H9 (cell line): ENCODE measurements around the gene TSPAN31. TPM values are rescaled to one million over a fixed set of nuclear protein-coding genes. Genes with fewer than 3 reads are reported as not detected.

Experiments
- DNase-seq: peaks from one replicate; pipeline ENCODE4 v3.0.0-alpha.2; 2017
- H2AFZ ChIP-seq: one replicate; pipeline ENCODE4 v1.6.1; 2013; ENCODE audit warnings: mild to moderate bottlenecking, low read length, control low read depth, moderate library complexity
- H2AK5ac ChIP-seq: 2 replicates; pipeline ENCODE4 v1.6.1; 2013; ENCODE audit warnings: low read length, control low read depth, mixed read lengths; ENCODE audit not compliant: insufficient read length
- H2BK120ac ChIP-seq: one replicate; pipeline ENCODE4 v1.6.1; 2013; ENCODE audit warnings: low read depth, mild to moderate bottlenecking, low read length, control low read depth, inconsistent platforms; ENCODE audit not compliant: poor library complexity, severe bottlenecking
- H2BK12ac ChIP-seq: 2 replicates; pipeline ENCODE4 v1.6.1; 2013; ENCODE audit warnings: low read length, control low read depth, mixed read lengths, low read depth; ENCODE audit not compliant: insufficient read length
- H2BK15ac ChIP-seq: 2 replicates; pipeline ENCODE4 v1.6.1; 2013; ENCODE audit warnings: low read depth, low read length, control low read depth
- H2BK20ac ChIP-seq: one replicate; pipeline ENCODE4 v1.6.1; 2013; ENCODE audit warnings: low read depth, mild to moderate bottlenecking, low read length, control low read depth, inconsistent platforms; ENCODE audit not compliant: poor library complexity, severe bottlenecking
- H2BK5ac ChIP-seq: 2 replicates; pipeline ENCODE4 v1.6.1; 2013; ENCODE audit warnings: low read length, control low read depth, mixed read lengths; ENCODE audit not compliant: insufficient read length
- H3K14ac ChIP-seq: 2 replicates; pipeline ENCODE4 v1.6.1; 2013; ENCODE audit warnings: low read length, control low read depth; ENCODE audit not compliant: insufficient read depth
- H3K18ac ChIP-seq: 2 replicates; pipeline ENCODE4 v1.6.1; 2013; ENCODE audit warnings: low read depth, mild to moderate bottlenecking, mixed read lengths, low read length, control low read depth; ENCODE audit not compliant: insufficient read length
- H3K23ac ChIP-seq: 2 replicates; pipeline ENCODE4 v1.6.1; 2013; ENCODE audit warnings: low read length, control low read depth, mixed read lengths, low read depth; ENCODE audit not compliant: insufficient read length
- H3K23me2 ChIP-seq: 2 replicates; pipeline ENCODE4 v1.6.1; 2013; ENCODE audit warnings: low read depth, mild to moderate bottlenecking, mixed read lengths, low read length, control low read depth; ENCODE audit not compliant: insufficient read length, poor library complexity, severe bottlenecking
- H3K27ac ChIP-seq: 2 replicates; pipeline ENCODE4 v1.5.1; 2013; ENCODE audit warnings: low read length, control low read depth, mixed read lengths, low read depth; ENCODE audit not compliant: insufficient read length
- H3K27me3 ChIP-seq: 2 replicates; pipeline ENCODE4 v1.6.1; 2013; ENCODE audit warnings: low read length, control low read depth, inconsistent platforms; ENCODE audit not compliant: insufficient read depth
- H3K4ac ChIP-seq: 2 replicates; pipeline ENCODE4 v1.6.1; 2013; ENCODE audit warnings: low read depth, mild to moderate bottlenecking, control low read depth, inconsistent platforms, low read length, moderate library complexity
- H3K4me1 ChIP-seq: 2 replicates; pipeline ENCODE4 v1.6.1; 2013; ENCODE audit warnings: low read length, control low read depth, inconsistent platforms; ENCODE audit not compliant: insufficient read depth
- H3K4me2 ChIP-seq: 2 replicates; pipeline ENCODE4 v1.6.1; 2013; ENCODE audit warnings: low read length, control low read depth, mixed read lengths; ENCODE audit not compliant: insufficient read length, insufficient read depth
- H3K56ac ChIP-seq: 2 replicates; pipeline ENCODE4 v1.6.1; 2013; ENCODE audit warnings: low read depth, mild to moderate bottlenecking, mixed read lengths, low read length, control low read depth; ENCODE audit not compliant: insufficient read length
- H3K79me1 ChIP-seq: 2 replicates; pipeline ENCODE4 v1.6.1; 2013; ENCODE audit warnings: low read depth, mild to moderate bottlenecking, moderate library complexity, low read length, control low read depth, inconsistent platforms; ENCODE audit not compliant: insufficient read depth, poor library complexity, severe bottlenecking
- H3K79me2 ChIP-seq: 2 replicates; pipeline ENCODE4 v1.6.1; 2013; ENCODE audit warnings: low read length, control low read depth, inconsistent platforms; ENCODE audit not compliant: insufficient read depth
- H3K9ac ChIP-seq: 2 replicates; pipeline ENCODE4 v1.6.1; 2013; ENCODE audit warnings: low read length, control low read depth, mixed read lengths; ENCODE audit not compliant: insufficient read length; ENCODE audit errors: extremely low read depth
- H3K9me3 ChIP-seq: one replicate; pipeline ENCODE4 v1.6.1; 2013; ENCODE audit warnings: low read depth, low read length, inconsistent platforms; ENCODE audit not compliant: control insufficient read depth
- H3T11ph ChIP-seq: one replicate; pipeline ENCODE4 v1.6.1; 2013; ENCODE audit warnings: mild to moderate bottlenecking, low read length, control low read depth, inconsistent platforms
- H4K20me1 ChIP-seq: one replicate; pipeline ENCODE4 v1.6.1; 2013; ENCODE audit not compliant: control insufficient read depth, insufficient read length, insufficient read depth
- H4K5ac ChIP-seq: 2 replicates; pipeline ENCODE4 v1.6.1; 2013; ENCODE audit warnings: low read depth, mild to moderate bottlenecking, mixed read lengths, low read length, control low read depth; ENCODE audit not compliant: insufficient read length
- H4K8ac ChIP-seq: replicated peaks from 2 replicates; pipeline ENCODE4 v1.6.1; 2013; ENCODE audit warnings: low read length, control low read depth, mixed read lengths, low read depth; ENCODE audit not compliant: insufficient read length
- H4K91ac ChIP-seq: 2 replicates; pipeline ENCODE4 v1.6.1; 2013; ENCODE audit warnings: low read depth, mild to moderate bottlenecking, moderate library complexity, mixed read lengths, low read length, control low read depth; ENCODE audit not compliant: insufficient read length
- H3K27ac Mint-ChIP-seq, 3 experiments: 2 replicates in 2 of 3; 3 replicates in 1 of 3; pipeline ENCODE4 v1.8.0; 2020 to 2021; ENCODE audit warnings: mixed read lengths in 3 of 3, mild to moderate bottlenecking in 1 of 3, moderate library complexity in 1 of 3
- H3K27me3 Mint-ChIP-seq: 2 replicates; pipeline ENCODE4 v1.8.0; 2021; ENCODE audit warnings: low read depth, mild to moderate bottlenecking, moderate library complexity, mixed read lengths
- H3K36me3 Mint-ChIP-seq, 3 experiments: 2 replicates in 2 of 3; 3 replicates in 1 of 3; pipeline ENCODE4 v1.8.0; 2020 to 2021; ENCODE audit warnings: low read depth in 3 of 3, mixed read lengths in 3 of 3; ENCODE audit not compliant: insufficient read depth in 1 of 3
- H3K4me1 Mint-ChIP-seq, 2 experiments: 2 replicates each; pipeline ENCODE4 v1.8.0; 2020; ENCODE audit warnings: mixed read lengths in 2 of 2
- H3K4me3 Mint-ChIP-seq, 2 experiments: 2 replicates in 1 of 2; 3 replicates in 1 of 2; pipeline ENCODE4 v1.8.0; 2020 to 2021; ENCODE audit warnings: mild to moderate bottlenecking in 2 of 2, mixed read lengths in 2 of 2, moderate library complexity in 1 of 2
- H3K9me3 Mint-ChIP-seq, 2 experiments: 2 replicates in 1 of 2; 3 replicates in 1 of 2; pipeline ENCODE4 v1.8.0; 2020; ENCODE audit warnings: mild to moderate bottlenecking in 2 of 2, mixed read lengths in 2 of 2, moderate library complexity in 1 of 2
- CTCF ChIP-seq: fragments of 200-600 bp; sonication (generic); conservative IDR thresholded peaks from 3 replicates; pipeline ENCODE4 v1.8.0; 2021; ENCODE audit warnings: antibody characterized with exemption, mild to moderate bottlenecking
- WGBS: extraction: QIAGEN DNeasy Blood & Tissue Kit; methylation state at CpG from one replicate; pipeline ENCODE4 v1.1.7; 2013; ENCODE audit warnings: missing lambda C conversion rate, low lambda C conversion rate, mixed read lengths; ENCODE audit not compliant: insufficient read length; ENCODE audit errors: extremely low coverage; 5-methylcytosine and 5-hydroxymethylcytosine counted together
- total RNA-seq: library from RNA; stranded (reverse); gene quantifications from 2 replicates; pipeline ENCODE4 v1.2.1, GENCODE V29; 2021

TSPAN31 gene
- total RNA-seq, 1 experiment from 2014 or later: 20.0 TPM

GRCh38 chr12:57795354-57795753, 50.5 kb downstream of the TSPAN31 start:
- no peaks in the 10 kb centered on the region for H4K20me1 ChIP-seq
- H2AK5ac ChIP-seq: no peak overlapping the region
- H3K18ac ChIP-seq: no peak overlapping the region
- no peak overlapping the region for H3T11ph ChIP-seq
- no peak overlapping the region for H3K27ac ChIP-seq
- H3K4me2 ChIP-seq: no peak overlapping the region
- no peak for TF ChIP-seq CTCF
- no peak overlapping the region for H2BK20ac ChIP-seq
- H2BK120ac ChIP-seq: no peak overlapping the region
- no peak overlapping the region for H3K9ac ChIP-seq
- H3K27me3 ChIP-seq: no peaks in the 10 kb centered on the region
- H2BK15ac ChIP-seq: no peak overlapping the region
- no peak overlapping the region for H3K4me3 Mint-ChIP-seq
- H3K36me3 Mint-ChIP-seq: peaks cover 24 to 62% (median 52%) of the 10 kb centered on the region in 3 experiments
- no peak overlapping the region for H3K56ac ChIP-seq
- no peaks in the 10 kb centered on the region for H3K9me3 Mint-ChIP-seq
- no peak overlapping the region for H3K14ac ChIP-seq
- H3K79me1 ChIP-seq: no peaks in the 10 kb centered on the region
- no peak overlapping the region for H4K8ac ChIP-seq
- no peaks in the 10 kb centered on the region for H3K27me3 Mint-ChIP-seq
- no peaks in the 10 kb centered on the region for H3K23me2 ChIP-seq
- H3K4me1 Mint-ChIP-seq: no peaks in the 10 kb centered on the region
- no peaks in the 10 kb centered on the region for H3K4me1 ChIP-seq
- no peak overlapping the region for H2BK12ac ChIP-seq
- no peaks in the 10 kb centered on the region for H3K79me2 ChIP-seq
- no peak overlapping the region for H3K23ac ChIP-seq
- H2AFZ ChIP-seq: no peak overlapping the region
- H4K5ac ChIP-seq: no peak overlapping the region
- H3K27ac Mint-ChIP-seq: no peak overlapping the region
- no peaks in the 10 kb centered on the region for H3K9me3 ChIP-seq
- WGBS: no CpG with 5 or more reads among the region's 6 CpGs
- DNase-seq: no peak
- H2BK5ac ChIP-seq: no peak overlapping the region
- no peak overlapping the region for H3K4ac ChIP-seq
- H4K91ac ChIP-seq: no peak overlapping the region
